Measurements from ENCODE around the gene UBL4A. TPM values are rescaled to one million over a fixed set of nuclear protein-coding genes. Genes with fewer than 3 reads are reported as not detected.

UBL4A gene
- total RNA-seq, 1 experiment from 2014 or later: 39.1 TPM

GRCh38 chrX:154515966-154516655 lies 29.7 kb upstream of the UBL4A start, which contains the start of gene FAM3A:
Gene FAM3A (minus strand): TSS chrX:154516232. CDS start chrX:154515772, 460 bp downstream.
- Histone ChIP-seq H3K27me3 (replicated peaks) (no peaks in the 10 kb centered on the region), H3K9me3 (replicated peaks) (no peaks in the 10 kb centered on the region), H3K36me3 (no peaks in the 10 kb centered on the region; the same call in 1 of the 2 replicates), H3K4me3 (peak within 1 kb of the TSS; percentile 89), H3K27ac (peak within 1 kb of the TSS; percentile 81), H3K4me1 (replicated peaks) (peaks cover 21% of the 10 kb centered on the region)
- peak; percentile 89 to 94 for DNase-seq (ENCODE audit: low read depth in 1 of 2, low spot score in 2 of 2)

GRCh38 chrX:154515090-154515965 lies 28.9 kb upstream of the UBL4A start:
- H3K36me3 ChIP-seq: no peaks in the 10 kb centered on the region; the same call in 1 of the 2 replicates
- H3K4me3 ChIP-seq: peak overlapping the region; percentile 89
- H3K27ac ChIP-seq: peak overlapping the region; percentile 74
- no peak for DNase-seq (ENCODE audit: low read depth in 1 of 2, low spot score in 2 of 2)
- H3K9me3 ChIP-seq (replicated peaks): no peaks in the 10 kb centered on the region
- peaks cover 21% of the 10 kb centered on the region for H3K4me1 ChIP-seq (replicated peaks)
- no peaks in the 10 kb centered on the region for H3K27me3 ChIP-seq (replicated peaks)

- H3K9me3 ChIP-seq (replicated peaks): no peaks in the 10 kb centered on the region
- H3K4me3 ChIP-seq: no peak overlapping the region
- no peaks in the 10 kb centered on the region; the same call in 1 of the 2 replicates for H3K36me3 ChIP-seq
- peaks cover 21% of the 10 kb centered on the region for H3K4me1 ChIP-seq (replicated peaks)
- H3K27ac ChIP-seq: no peak overlapping the region
- no peaks in the 10 kb centered on the region for H3K27me3 ChIP-seq (replicated peaks)
- no peak for DNase-seq (ENCODE audit: low read depth in 1 of 2, low spot score in 2 of 2)
Observed at GRCh38 chrX:154513716-154514115, 27.3 kb upstream of the UBL4A start.

GRCh38 chrX:154512879-154513553 lies 26.6 kb upstream of the UBL4A start:
- DNase-seq (ENCODE audit: low read depth in 1 of 2, low spot score in 2 of 2): no peak
- no peak overlapping the region for H3K4me3 ChIP-seq
- H3K36me3 ChIP-seq: no peaks in the 10 kb centered on the region; the same call in 1 of the 2 replicates
- peaks cover 17% of the 10 kb centered on the region for H3K4me1 ChIP-seq (replicated peaks)
- H3K27ac ChIP-seq: no peak overlapping the region
- no peaks in the 10 kb centered on the region for H3K9me3 ChIP-seq (replicated peaks)
- H3K27me3 ChIP-seq (replicated peaks): no peaks in the 10 kb centered on the region

GRCh38 chrX:154511761-154512160 lies 25.3 kb upstream of the UBL4A start:
- no peak overlapping the region for H3K27ac ChIP-seq
- H3K36me3 ChIP-seq: no peaks in the 10 kb centered on the region; the same call in 1 of the 2 replicates
- H3K4me3 ChIP-seq: no peak overlapping the region
- no peaks in the 10 kb centered on the region for H3K27me3 ChIP-seq (replicated peaks)
- H3K9me3 ChIP-seq (replicated peaks): no peaks in the 10 kb centered on the region
- peaks cover 5% of the 10 kb centered on the region for H3K4me1 ChIP-seq (replicated peaks)
- no peak for DNase-seq (ENCODE audit: low read depth in 1 of 2, low spot score in 2 of 2)

- no peak overlapping the region for H3K27ac ChIP-seq
- H3K4me3 ChIP-seq: no peak overlapping the region
- no peaks in the 10 kb centered on the region for H3K27me3 ChIP-seq (replicated peaks)
- H3K36me3 ChIP-seq: no peaks in the 10 kb centered on the region
- H3K4me1 ChIP-seq (replicated peaks): no peaks in the 10 kb centered on the region
- DNase-seq (ENCODE audit: low read depth in 1 of 2, low spot score in 2 of 2): no peak
- no peaks in the 10 kb centered on the region for H3K9me3 ChIP-seq (replicated peaks)
Observed at GRCh38 chrX:154509455-154509854, 23.0 kb upstream of the UBL4A start.

- H3K9me3 ChIP-seq (replicated peaks): no peaks in the 10 kb centered on the region
- no peak for DNase-seq (ENCODE audit: low read depth in 1 of 2, low spot score in 2 of 2)
- no peak overlapping the region for H3K27ac ChIP-seq
- no peaks in the 10 kb centered on the region for H3K4me1 ChIP-seq (replicated peaks)
- H3K36me3 ChIP-seq: no peaks in the 10 kb centered on the region
- H3K4me3 ChIP-seq: no peak overlapping the region
- no peaks in the 10 kb centered on the region for H3K27me3 ChIP-seq (replicated peaks)
Observed at GRCh38 chrX:154508384-154508745, 21.9 kb upstream of the UBL4A start.

GRCh38 chrX:154507673-154508383 lies 21.4 kb upstream of the UBL4A start:
- no peak overlapping the region for H3K27ac ChIP-seq
- H3K4me1 ChIP-seq (replicated peaks): no peaks in the 10 kb centered on the region
- H3K27me3 ChIP-seq (replicated peaks): no peaks in the 10 kb centered on the region

GRCh38 chrX:154506483-154507332 lies 20.3 kb upstream of the UBL4A start:
- H3K4me1 ChIP-seq (replicated peaks): no peaks in the 10 kb centered on the region

More at GRCh38 chrX:154507673-154508383, 21.4 kb upstream of the UBL4A start:
- Histone ChIP-seq H3K4me3 (no peak overlapping the region), H3K36me3 (no peaks in the 10 kb centered on the region), H3K9me3 (replicated peaks) (no peaks in the 10 kb centered on the region)
- no peak for DNase-seq (ENCODE audit: low read depth in 1 of 2, low spot score in 2 of 2)

GRCh38 chrX:154505734-154506133 lies 19.3 kb upstream of the UBL4A start:
- Histone ChIP-seq H3K27me3 (replicated peaks) (no peaks in the 10 kb centered on the region), H3K4me3 (no peak overlapping the region), H3K9me3 (replicated peaks) (no peaks in the 10 kb centered on the region), H3K4me1 (replicated peaks) (no peaks in the 10 kb centered on the region), H3K36me3 (no peaks in the 10 kb centered on the region), H3K27ac (no peak overlapping the region)
- no peak for DNase-seq (ENCODE audit: low read depth in 1 of 2, low spot score in 2 of 2)

More at GRCh38 chrX:154506483-154507332, 20.3 kb upstream of the UBL4A start:
- no peak for DNase-seq (ENCODE audit: low read depth in 1 of 2, low spot score in 2 of 2)
- no peaks in the 10 kb centered on the region for H3K9me3 ChIP-seq (replicated peaks)
- H3K27ac ChIP-seq: no peak overlapping the region
- no peaks in the 10 kb centered on the region for H3K36me3 ChIP-seq
- no peak overlapping the region for H3K4me3 ChIP-seq
- H3K27me3 ChIP-seq (replicated peaks): no peaks in the 10 kb centered on the region

GRCh38 chrX:154502989-154503388 lies 16.6 kb upstream of the UBL4A start:
- no peaks in the 10 kb centered on the region for H3K36me3 ChIP-seq
- no peaks in the 10 kb centered on the region for H3K4me1 ChIP-seq (replicated peaks)
- no peaks in the 10 kb centered on the region for H3K9me3 ChIP-seq (replicated peaks)
- H3K27ac ChIP-seq: no peak overlapping the region
- H3K4me3 ChIP-seq: no peak overlapping the region
- no peaks in the 10 kb centered on the region for H3K27me3 ChIP-seq (replicated peaks)
- DNase-seq (ENCODE audit: low read depth in 1 of 2, low spot score in 2 of 2): no peak

GRCh38 chrX:154502098-154502497 lies 15.7 kb upstream of the UBL4A start:
- no peaks in the 10 kb centered on the region for H3K27me3 ChIP-seq (replicated peaks)
- no peak for DNase-seq (ENCODE audit: low read depth in 1 of 2, low spot score in 2 of 2)
- H3K9me3 ChIP-seq (replicated peaks): no peaks in the 10 kb centered on the region
- H3K36me3 ChIP-seq: no peaks in the 10 kb centered on the region
- no peak overlapping the region for H3K4me3 ChIP-seq
- no peak overlapping the region for H3K27ac ChIP-seq
- H3K4me1 ChIP-seq (replicated peaks): no peaks in the 10 kb centered on the region

Data from SJSA1 (cell line).